ENCODE results near the gene SLC35A4.
"Not testable (repeated sequence)": the region's sequence is repeated elsewhere in the genome, so short reads cannot be mapped to it uniquely, and the experiment has no call there.

The SLC35A4 gene

GRCh38 chr5:140588311-140589070 is 23.9 kb downstream of the SLC35A4 start:
- no peak for DNase-seq (ENCODE audit: low read depth in 2 of 2, low spot score in 1 of 2)

DNA sequence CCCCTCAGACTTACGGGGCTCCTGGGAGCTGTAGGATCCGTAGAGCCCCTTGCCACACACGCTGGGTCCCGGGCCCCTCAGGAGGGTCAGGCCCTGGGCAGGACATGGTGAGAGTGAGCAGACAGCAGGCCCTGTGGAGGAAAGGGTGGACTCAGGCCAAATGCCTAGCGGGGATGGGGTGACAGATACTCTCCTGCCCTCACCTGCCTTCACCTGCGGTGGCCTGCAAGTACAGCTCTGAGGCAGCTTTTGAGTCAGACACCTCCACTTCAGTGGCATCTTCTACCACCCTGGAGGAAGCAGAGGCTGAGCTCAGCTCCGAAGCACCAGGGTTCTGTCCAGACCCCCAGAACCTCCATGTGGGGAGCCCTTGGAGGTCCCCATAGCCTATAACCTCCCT is 26.2 kb downstream of the SLC35A4 start:
- no peak for DNase-seq (ENCODE audit: low read depth in 2 of 2, low spot score in 1 of 2)

GRCh38 chr5:140591747-140592372 is 27.2 kb downstream of the SLC35A4 start:
- DNase-seq (ENCODE audit: low read depth in 2 of 2, low spot score in 1 of 2), result no peak

- DNase-seq (ENCODE audit: low read depth in 2 of 2, low spot score in 1 of 2), result not testable (repeated sequence)
Measured at GRCh38 chr5:140593070-140593469, 28.4 kb downstream of the SLC35A4 start.

- no peak for DNase-seq (ENCODE audit: low read depth in 2 of 2, low spot score in 1 of 2)
Measured at GRCh38 chr5:140594169-140594568, 29.5 kb downstream of the SLC35A4 start.

DNA sequence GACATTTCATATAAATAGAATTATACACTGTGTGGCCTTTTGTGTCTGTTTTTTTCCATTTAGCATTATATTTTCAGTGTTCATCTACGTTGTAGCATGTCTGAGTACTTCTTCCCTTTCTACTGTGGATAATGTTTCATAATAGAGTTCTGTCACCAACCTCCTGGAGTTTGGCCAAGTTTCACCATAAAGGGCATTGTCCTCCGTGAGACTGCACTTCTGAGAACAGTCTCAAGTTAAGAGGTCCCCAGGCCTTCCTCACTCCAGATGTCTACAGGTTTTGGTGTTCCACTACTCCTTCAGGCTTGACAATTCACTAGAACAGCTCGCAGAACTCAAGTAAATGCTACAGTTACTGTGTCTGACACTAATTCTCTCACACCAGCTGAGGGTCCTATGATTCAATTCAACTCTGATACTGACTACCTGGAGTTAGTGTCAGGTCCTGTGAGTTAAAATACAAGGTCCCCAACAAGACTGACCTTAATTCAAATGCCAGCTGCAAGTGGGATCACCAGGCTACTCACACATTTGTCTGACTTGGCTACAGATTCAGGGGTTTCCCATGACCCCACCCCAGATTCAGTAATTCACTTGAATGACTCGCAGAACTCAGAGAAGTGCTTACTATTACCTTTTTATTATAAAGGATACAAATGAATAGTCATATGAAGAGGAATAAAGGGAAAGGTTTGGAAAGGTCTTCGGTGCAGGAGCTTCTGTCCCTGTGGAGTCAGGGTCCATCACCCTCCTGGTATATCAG is 31.1 kb downstream of the SLC35A4 start:
- DNase-seq (ENCODE audit: low read depth in 2 of 2, low spot score in 1 of 2), result no peak

- DNase-seq (ENCODE audit: low read depth in 2 of 2, low spot score in 1 of 2), result no peak
Measured at GRCh38 chr5:140596321-140596741, 31.7 kb downstream of the SLC35A4 start.

GRCh38 chr5:140598836-140599235 is 34.2 kb downstream of the SLC35A4 start:
- no peak for DNase-seq (ENCODE audit: low read depth in 2 of 2, low spot score in 1 of 2)

DNA sequence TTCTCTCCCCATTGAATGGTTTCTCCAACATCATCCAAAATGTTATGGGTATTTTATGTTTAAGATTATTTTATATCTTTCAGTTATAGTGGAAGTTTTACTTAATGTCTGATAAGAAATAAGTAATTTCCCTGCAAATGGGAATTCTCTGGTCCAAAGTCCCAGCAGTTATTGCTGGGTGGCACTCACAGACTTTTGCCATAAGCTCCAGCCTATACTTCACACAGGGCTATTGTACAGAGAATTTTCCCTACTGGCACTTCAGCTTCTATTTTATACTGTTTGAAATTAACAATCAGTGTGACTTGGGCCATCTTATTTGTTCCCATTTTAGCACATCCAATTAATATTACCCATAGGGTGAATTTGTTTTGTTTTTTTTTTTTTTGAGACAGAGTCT is 35.5 kb downstream of the SLC35A4 start:
- DNase-seq (ENCODE audit: low read depth in 2 of 2, low spot score in 1 of 2), result no peak

GRCh38 chr5:140602147-140602546 is 37.5 kb downstream of the SLC35A4 start:
- no peak for DNase-seq (ENCODE audit: low read depth in 2 of 2, low spot score in 1 of 2)

DNA sequence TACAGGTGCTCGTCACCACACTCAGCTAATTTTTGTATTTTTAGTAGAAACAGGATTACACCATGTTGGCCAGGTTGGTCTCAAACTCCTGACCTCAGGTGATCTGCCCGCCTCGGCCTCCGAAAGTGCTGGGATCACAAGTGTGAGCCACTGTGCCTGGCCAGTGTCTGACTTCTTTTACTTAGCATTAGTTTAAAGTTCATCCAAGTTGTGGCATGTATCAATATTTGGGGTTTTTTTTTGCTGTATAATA is 38.7 kb downstream of the SLC35A4 start:
- not testable (repeated sequence) for DNase-seq (ENCODE audit: low read depth in 2 of 2, low spot score in 1 of 2)

DNA sequence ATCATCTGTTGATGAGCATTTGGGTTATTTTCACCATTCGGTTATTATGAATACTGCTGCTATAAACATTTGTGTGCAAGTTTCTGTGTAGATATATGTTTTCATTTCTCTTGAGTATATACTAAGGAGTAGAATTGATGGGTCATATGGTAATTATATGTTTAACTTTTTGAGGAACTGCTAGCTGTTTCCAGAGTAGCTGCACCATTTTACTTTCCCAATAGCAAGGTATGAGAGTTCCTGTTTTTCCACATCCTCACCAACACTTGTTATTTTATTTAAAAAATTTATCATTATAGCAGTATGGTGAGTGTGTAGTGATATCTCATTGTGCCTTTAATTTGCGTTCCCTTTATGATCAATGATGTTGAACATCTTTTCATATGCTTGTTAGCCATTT is 39.1 kb downstream of the SLC35A4 start:
- DNase-seq (ENCODE audit: low read depth in 2 of 2, low spot score in 1 of 2), result no peak

- DNase-seq (ENCODE audit: low read depth in 2 of 2, low spot score in 1 of 2), result no peak
Measured at GRCh38 chr5:140605879-140606278, 41.3 kb downstream of the SLC35A4 start.

GRCh38 chr5:140607031-140607430 is 42.4 kb downstream of the SLC35A4 start:
- no peak for DNase-seq (ENCODE audit: low read depth in 2 of 2, low spot score in 1 of 2)

- no peak for DNase-seq (ENCODE audit: low read depth in 2 of 2, low spot score in 1 of 2)
Measured at GRCh38 chr5:140608722-140609121, 44.1 kb downstream of the SLC35A4 start.

DNA sequence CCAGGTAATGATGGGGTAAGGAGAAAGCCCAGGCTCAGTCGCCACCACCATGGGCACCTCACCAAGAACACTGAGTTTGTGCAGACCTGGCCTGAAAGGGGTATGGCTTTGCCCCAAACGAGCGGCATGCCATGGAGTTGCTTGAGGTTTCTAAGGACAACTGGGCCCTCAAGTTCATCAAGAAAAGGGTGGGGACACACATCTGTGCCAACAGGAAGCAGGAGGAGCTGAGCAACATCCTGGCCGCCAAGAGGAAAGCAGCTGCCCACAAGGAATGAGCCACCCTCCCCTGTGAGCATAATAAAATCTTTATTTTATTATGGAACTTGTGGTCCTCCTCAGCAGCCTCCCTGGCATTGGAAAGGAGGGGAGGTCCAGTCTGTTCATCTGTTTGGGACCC is 44.5 kb downstream of the SLC35A4 start:
- DNase-seq (ENCODE audit: low read depth in 2 of 2, low spot score in 1 of 2), result no peak

DNA sequence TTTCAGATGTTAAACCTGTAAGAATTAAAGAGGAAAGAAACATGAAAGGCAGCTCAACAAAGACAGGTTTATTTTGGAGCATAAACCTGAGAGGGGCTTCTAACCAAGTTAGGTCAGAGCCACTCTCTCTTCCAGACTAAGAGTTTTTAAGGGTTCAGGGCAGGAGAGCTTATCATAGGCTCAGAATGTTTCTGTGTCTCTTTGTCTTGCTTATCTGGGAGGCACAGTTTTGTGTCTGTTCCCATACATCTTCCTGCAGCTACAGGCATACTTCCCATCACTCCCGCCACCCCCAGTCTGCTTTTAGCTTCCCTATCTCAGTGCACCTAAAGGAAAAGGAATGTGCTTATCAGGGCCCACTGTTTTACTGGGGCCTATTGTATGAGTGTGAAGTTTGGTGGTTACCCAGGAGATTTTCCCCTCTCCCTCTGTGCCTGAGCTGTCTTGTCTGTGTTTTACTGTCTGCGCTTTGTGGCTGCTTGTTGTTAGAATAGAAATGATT is 46.4 kb downstream of the SLC35A4 start:
- no peak for DNase-seq (ENCODE audit: low read depth in 2 of 2, low spot score in 1 of 2)

Data from stimulated activated CD8-positive, alpha-beta memory T cell treated with anti-CD3 and anti-CD28 coated beads, Interleukin-4, amount 100 ng/mL, for 1 hour (primary cell).